ENCODE measurements around the gene KDM4B.

The KDM4B gene

GRCh38 chr19:4987692-4988370 is 18.9 kb downstream of the KDM4B start:
- H3K79me2 ChIP-seq (ENCODE audit: insufficient read depth, low read length), result peaks cover 97% of the 10 kb centered on the region

GRCh38 chr19:4988770-4989251 is 19.9 kb downstream of the KDM4B start:
- DNase-seq (no peak), ATAC-seq (ENCODE audit: insufficient read depth, low read depth) (no peak)
- H3K27me3 ChIP-seq (ENCODE audit: insufficient read depth, low read length, poor library complexity), result no peaks in the 10 kb centered on the region
- no peak overlapping the region for H3K9ac ChIP-seq (ENCODE audit: low read depth, low read length)
- H2AFZ ChIP-seq (ENCODE audit: low read depth, low read length), result no peak overlapping the region
- peaks cover 97% of the 10 kb centered on the region for H3K79me2 ChIP-seq (ENCODE audit: insufficient read depth, low read length)
- no peaks in the 10 kb centered on the region for H3K9me3 ChIP-seq (ENCODE audit: insufficient read depth, low read length, severe bottlenecking)
- no peak overlapping the region for H3K27ac ChIP-seq (ENCODE audit: low read length)
- H3K4me3 ChIP-seq (ENCODE audit: low read depth in 1 of 2, low read length in 2 of 2), result no peak overlapping the region
- no peaks in the 10 kb centered on the region for H3K4me1 ChIP-seq (ENCODE audit: insufficient read depth, low read length)
- no peak for TF ChIP-seq EZH2 (IDR thresholded peaks at IDR 0.05; ENCODE audit: borderline replicate concordance, low read depth, low read length, severe bottlenecking)
- TF ChIP-seq, protein P1, sequence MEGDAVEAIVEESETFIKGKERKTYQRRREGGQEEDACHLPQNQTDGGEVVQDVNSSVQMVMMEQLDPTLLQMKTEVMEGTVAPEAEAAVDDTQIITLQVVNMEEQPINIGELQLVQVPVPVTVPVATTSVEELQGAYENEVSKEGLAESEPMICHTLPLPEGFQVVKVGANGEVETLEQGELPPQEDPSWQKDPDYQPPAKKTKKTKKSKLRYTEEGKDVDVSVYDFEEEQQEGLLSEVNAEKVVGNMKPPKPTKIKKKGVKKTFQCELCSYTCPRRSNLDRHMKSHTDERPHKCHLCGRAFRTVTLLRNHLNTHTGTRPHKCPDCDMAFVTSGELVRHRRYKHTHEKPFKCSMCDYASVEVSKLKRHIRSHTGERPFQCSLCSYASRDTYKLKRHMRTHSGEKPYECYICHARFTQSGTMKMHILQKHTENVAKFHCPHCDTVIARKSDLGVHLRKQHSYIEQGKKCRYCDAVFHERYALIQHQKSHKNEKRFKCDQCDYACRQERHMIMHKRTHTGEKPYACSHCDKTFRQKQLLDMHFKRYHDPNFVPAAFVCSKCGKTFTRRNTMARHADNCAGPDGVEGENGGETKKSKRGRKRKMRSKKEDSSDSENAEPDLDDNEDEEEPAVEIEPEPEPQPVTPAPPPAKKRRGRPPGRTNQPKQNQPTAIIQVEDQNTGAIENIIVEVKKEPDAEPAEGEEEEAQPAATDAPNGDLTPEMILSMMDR (IDR thresholded peaks at IDR 0.05; ENCODE audit: borderline replicate concordance, extremely low read depth, low read length, poor library complexity, severe bottlenecking), result no peak
- no peak overlapping the region for H3K4me2 ChIP-seq (ENCODE audit: insufficient read depth, low read length)
- H4K20me1 ChIP-seq (ENCODE audit: insufficient read depth, low read length), result peaks cover 66% of the 10 kb centered on the region
- peaks cover 2% of the 10 kb centered on the region; the same call in 1 of the 2 replicates for H3K36me3 ChIP-seq (ENCODE audit: insufficient read depth, low read length)

More at GRCh38 chr19:4987692-4988370, 18.9 kb downstream of the KDM4B start:
- Histone ChIP-seq H3K9ac (ENCODE audit: low read depth, low read length) (no peak overlapping the region), H2AFZ (ENCODE audit: low read depth, low read length) (no peak overlapping the region), H3K27me3 (ENCODE audit: insufficient read depth, low read length, poor library complexity) (no peaks in the 10 kb centered on the region), H3K36me3 (ENCODE audit: insufficient read depth, low read length) (peaks cover 4% of the 10 kb centered on the region), H4K20me1 (ENCODE audit: insufficient read depth, low read length) (peaks cover 75% of the 10 kb centered on the region), H3K4me2 (ENCODE audit: insufficient read depth, low read length) (no peak overlapping the region), H3K4me3 (ENCODE audit: low read depth in 1 of 2, low read length in 2 of 2) (no peak overlapping the region), H3K27ac (ENCODE audit: low read length) (no peak overlapping the region), H3K9me3 (ENCODE audit: insufficient read depth, low read length, severe bottlenecking) (no peaks in the 10 kb centered on the region), H3K4me1 (ENCODE audit: insufficient read depth, low read length) (no peaks in the 10 kb centered on the region)
- no peak for DNase-seq
- TF ChIP-seq, protein P1 (IDR thresholded peaks at IDR 0.05; ENCODE audit: borderline replicate concordance, extremely low read depth, low read length, poor library complexity, severe bottlenecking), result no peak
- TF ChIP-seq EZH2 (IDR thresholded peaks at IDR 0.05; ENCODE audit: borderline replicate concordance, low read depth, low read length, severe bottlenecking), result no peak
- ATAC-seq (ENCODE audit: insufficient read depth, low read depth), result no peak

- H3K4me1 ChIP-seq (ENCODE audit: insufficient read depth, low read length), result no peaks in the 10 kb centered on the region
- H4K20me1 ChIP-seq (ENCODE audit: insufficient read depth, low read length), result peaks cover 57% of the 10 kb centered on the region
- H3K9ac ChIP-seq (ENCODE audit: low read depth, low read length), result no peak overlapping the region
- no peak overlapping the region for H3K27ac ChIP-seq (ENCODE audit: low read length)
- H3K4me3 ChIP-seq (ENCODE audit: low read depth in 1 of 2, low read length in 2 of 2), result no peak overlapping the region
- H3K9me3 ChIP-seq (ENCODE audit: insufficient read depth, low read length, severe bottlenecking), result no peaks in the 10 kb centered on the region
- no peak overlapping the region for H2AFZ ChIP-seq (ENCODE audit: low read depth, low read length)
- peaks cover 96% of the 10 kb centered on the region for H3K79me2 ChIP-seq (ENCODE audit: insufficient read depth, low read length)
- TF ChIP-seq, protein P1 (IDR thresholded peaks at IDR 0.05; ENCODE audit: borderline replicate concordance, extremely low read depth, low read length, poor library complexity, severe bottlenecking), result no peak
- TF ChIP-seq EZH2 (IDR thresholded peaks at IDR 0.05; ENCODE audit: borderline replicate concordance, low read depth, low read length, severe bottlenecking), result no peak
- no peak overlapping the region for H3K4me2 ChIP-seq (ENCODE audit: insufficient read depth, low read length)
- no peak for DNase-seq
- H3K27me3 ChIP-seq (ENCODE audit: insufficient read depth, low read length, poor library complexity), result no peaks in the 10 kb centered on the region
- 0 out of 2 replicates have a peak, but pooled peaks cover 2% of the 10 kb centered on the region for H3K36me3 ChIP-seq (ENCODE audit: insufficient read depth, low read length)
- no peak for ATAC-seq (ENCODE audit: insufficient read depth, low read depth)
Observed at GRCh38 chr19:4990306-4990705, 21.4 kb downstream of the KDM4B start.

Data from DND-41 (cell line).